Fibroblast of skin of abdomen (primary cell): ENCODE data around the gene PPP1R16B.

Source experiments
- DNase-seq: peaks from one replicate; pipeline ENCODE4 v3.0.0-alpha.2; 2013

The PPP1R16B gene

DNA sequence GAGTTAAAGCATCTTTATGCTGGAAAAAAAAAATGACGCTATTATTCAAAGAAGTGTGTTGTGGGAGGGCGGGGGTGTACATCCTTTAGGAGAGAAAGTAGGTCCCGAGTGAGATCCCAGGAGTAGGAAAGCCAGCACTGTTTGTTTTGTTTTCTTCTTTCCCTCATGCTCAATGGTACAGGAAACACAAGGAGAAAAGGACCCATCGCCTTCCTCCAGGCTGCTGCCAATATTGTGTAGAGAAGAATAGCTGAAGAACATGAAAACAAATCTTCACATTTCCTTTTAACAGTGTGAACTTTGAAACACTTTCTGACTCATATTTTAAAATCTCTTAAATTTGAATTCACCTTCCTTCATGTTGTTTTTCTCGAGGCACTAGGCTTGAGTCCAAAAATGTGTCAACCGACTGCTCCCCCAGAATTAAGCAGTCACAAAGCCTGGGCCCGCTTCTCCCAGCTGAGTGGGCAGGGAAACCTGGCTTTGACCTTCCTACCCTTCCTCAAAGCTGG, 22.3 kb downstream of the PPP1R16B start:
- no peak for DNase-seq

DNA sequence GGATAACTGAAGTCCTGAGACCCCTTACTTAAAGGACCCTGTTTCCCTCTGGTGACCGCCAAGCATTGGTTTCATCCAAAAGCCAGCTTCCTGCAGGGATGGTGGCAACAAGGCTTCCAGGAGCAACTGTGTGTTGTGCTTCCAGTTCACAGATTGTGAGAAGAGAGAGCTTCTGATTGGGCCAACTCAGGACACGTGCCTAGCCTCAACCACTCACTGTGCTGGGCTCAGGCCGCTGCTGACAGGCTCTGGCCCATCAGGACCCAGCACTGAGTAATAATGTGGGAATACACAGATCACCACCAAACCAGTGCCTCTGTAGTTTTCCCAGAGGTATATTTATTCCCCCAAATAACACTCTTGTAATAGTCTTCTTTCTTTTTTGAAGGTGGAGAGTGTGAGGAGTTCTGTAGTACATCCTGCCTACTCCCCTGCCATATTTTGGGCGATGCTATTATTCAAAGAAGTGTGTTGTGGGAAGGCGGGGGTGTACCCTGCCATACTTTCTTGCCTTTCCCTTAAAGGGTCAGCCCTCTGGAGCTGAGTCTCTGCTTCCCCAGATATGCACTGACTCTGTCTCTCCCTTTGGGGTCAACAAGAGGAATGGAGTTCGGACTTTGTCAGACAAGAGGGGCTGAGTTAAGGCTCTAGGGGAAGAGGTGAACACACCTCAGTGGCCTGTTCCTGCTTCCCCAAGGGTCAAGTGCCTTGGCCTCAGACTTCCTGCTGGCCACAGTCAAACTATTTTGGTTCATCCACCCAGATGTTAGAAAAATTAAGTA, 23.2 kb downstream of the PPP1R16B start:
- no peak for DNase-seq

GRCh38 chr20:38829296-38829875, 23.9 kb downstream of the PPP1R16B start:
- no peak for DNase-seq

GRCh38 chr20:38830356-38830755, 24.9 kb downstream of the PPP1R16B start:
- no peak for DNase-seq

GRCh38 chr20:38831049-38831691, 25.7 kb downstream of the PPP1R16B start:
- DNase-seq: no peak

DNA sequence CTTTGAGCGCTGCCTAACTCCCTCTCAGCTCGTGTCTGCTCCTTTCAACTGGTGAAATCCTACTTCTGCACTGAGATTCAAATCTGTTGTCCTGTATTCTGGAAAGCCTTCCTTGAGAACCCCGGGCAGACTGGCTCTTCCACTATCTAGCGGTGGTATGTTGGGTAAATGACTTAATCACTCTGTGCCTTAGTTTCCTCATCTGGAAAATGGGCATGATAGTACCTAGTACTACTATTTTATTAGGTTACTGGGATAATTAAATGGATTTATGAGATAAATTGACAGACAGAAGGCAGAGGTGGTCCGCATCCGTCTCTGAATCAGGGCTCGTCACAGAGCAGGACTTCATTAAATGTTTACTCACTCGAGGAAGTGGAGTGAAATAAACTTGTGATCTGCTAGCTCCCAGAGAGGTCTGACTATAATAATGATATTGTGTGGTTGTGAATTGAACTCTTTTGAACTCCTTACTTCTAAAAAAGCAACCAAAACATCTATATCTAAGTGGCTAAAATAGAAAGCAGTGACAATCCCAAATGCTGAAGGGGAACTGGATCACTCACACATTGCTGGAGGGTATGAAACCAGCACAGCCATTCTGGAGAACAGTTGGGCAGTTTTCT, 26.6 kb downstream of the PPP1R16B start:
- no peak for DNase-seq

DNA sequence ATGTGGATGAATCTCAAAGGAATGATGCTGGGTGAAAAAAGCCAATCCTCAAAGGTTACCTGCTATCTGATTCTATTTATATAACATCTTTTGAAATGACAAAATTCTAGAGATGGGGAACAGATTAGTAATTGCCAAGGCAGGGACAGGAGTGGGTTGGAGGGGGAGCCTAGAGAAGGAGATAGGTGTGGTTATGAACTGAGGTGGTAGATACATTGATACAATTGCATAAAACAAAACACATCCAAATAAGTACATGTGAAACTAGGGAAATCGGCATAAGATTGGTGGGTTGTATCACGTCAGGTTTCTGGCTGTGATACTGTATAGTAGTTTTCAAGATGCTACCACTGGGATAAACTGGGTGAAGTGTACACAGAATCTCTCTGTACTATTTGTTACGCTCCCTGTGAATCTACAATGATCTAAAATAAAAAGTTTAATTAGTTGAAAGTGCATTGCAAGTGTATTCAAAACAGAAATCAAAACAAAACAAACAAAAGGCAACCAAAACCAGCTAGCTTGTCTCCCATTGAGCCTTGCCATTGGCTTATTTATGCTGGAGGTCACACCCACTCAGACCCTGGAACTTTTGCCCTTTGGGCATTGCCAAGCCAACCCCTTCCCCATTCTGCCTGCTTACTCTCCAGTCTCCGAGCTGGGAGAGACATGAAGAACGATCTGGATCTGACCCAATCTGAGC, 27.8 kb downstream of the PPP1R16B start:
- no peak for DNase-seq

DNA sequence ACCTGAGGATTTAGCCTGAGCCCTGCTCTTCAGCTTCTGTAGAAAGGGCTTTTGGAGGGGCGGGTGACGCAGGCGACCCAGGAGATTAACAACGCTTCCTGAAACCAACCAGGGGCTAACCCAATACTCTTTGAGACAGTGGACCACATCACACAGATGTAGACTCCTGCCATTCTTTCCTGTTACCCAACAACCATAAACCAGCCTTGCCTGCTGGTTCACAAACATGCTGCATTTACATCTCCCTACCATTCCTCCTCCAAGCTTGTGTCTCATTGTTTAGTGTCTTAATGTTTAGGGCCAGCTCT, 28.3 kb downstream of the PPP1R16B start:
- DNase-seq: no peak

GRCh38 chr20:38834868-38835267, 29.4 kb downstream of the PPP1R16B start:
- DNase-seq: no peak

DNA sequence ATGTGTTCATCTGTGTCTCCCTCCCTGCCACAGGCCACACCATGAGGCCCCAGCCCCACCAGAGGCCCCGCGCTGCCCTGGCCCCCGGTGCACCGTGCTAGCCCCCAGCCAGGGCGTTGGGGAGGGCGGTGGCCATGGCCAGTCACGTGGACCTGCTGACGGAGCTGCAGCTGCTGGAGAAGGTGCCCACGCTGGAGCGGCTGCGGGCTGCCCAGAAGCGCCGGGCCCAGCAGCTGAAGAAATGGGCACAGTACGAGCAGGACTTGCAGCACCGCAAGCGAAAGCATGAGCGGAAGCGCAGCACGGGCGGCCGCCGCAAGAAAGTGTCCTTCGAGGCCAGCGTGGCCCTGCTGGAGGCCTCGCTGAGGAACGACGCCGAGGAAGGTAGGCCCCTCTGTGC, 30.3 kb downstream of the PPP1R16B start:
- no peak for DNase-seq

- no peak for DNase-seq
Measured at GRCh38 chr20:38836991-38837390, 31.5 kb downstream of the PPP1R16B start.

DNA sequence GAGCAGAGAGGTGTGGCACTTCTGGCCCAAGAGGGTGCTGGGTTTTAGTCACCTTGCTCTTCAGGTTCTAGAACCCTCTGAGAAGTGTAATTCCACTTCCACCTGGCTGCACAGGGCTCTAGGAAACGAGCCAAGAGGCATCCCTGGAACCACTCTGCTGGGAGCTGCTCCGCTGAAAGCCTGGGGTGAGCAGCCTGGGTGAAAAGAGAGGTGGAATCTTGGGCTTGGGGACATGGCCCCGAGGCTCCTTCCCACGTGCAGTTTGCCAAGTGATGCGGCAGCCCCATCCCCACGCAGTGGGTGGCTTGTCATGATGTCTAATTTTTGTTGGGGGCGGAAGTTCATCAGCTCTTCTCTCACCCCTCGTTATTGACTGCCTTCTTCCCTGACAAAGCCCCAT, 32.8 kb downstream of the PPP1R16B start:
- no peak for DNase-seq

DNA sequence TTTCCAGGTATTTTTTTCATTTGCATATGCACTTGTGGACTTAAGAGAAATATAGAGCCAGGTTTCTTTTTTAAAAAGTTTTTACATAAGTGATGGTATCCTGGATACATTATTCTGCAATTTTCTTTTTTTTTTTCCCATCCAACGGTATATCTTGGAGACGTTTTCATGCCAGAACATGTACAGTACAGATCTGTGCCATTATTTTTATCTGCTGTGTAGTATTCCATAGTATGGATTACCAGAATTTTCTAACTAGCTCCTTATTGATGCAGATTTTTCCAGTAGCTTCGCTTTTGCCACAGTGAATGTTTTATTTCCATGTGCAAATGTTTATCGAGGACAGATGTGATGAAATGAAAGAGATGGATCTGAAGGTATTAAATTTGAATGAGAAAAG, 34.1 kb downstream of the PPP1R16B start:
- no peak for DNase-seq

DNA sequence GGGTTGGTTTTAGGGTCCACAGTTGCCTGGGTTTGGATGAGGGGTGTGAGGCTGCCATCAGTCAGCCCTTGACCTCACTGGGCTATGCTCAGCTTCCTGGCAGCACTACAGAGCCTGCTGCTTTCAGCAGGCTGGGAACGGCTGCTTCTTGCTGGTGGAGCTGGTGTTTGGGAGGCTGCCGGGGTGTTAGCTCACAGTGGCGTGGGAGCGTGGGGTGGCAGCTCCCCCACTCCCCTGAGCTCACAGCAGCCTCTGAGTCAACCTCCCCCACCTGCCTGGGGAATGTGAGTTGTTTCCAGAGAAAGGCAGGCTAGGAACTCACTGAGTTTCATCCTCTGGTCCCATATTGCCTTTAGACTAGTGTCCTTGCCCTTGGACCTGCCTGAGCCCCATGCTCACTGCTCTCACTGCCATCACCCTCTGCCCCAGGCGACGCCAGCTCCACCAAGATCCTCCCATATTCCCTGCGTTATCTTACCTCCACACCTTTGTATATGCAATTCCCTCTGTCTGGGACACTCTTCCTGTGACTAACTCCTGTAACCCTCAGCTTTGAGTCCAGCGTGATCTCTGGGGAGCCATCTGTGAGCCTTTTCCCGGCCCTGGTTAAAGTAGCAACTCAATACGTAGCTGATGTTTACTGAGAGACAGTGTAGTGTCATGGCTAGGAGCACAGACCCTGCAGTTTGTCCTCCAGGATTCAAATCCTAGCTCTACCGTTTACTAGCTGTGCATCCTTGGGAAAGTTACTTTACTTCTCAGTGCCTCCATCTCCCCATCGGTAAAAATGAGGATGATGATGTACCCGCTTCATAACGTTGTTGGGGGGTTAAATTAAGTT, 34.8 kb downstream of the PPP1R16B start:
- DNase-seq: no peak

DNA sequence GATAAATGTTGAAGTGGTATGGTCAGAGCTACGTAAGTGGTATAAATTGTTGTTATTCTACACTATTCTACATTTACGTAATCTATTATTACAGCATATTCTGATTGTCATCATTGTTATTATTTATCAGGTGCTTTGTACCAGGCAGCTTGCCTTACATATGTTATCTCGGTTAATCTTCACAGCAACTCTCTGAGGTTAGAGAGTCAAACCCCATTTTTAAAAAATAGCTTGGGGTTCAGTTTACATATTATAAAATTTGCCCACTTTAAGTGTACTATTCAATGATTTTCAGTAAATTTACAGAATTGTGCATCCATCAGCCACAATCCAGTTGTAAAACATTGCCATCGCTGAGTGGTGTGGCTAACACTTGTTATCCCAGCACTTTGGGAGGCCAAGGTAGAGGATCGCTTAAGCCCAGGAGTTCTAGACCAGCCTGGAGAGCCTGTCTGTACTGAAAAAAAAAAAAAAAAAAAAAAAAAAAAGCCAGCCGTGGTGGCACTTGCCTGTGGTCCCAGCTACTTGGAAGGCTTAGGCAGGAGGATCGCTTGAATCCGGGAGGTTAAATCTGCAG, 35.5 kb downstream of the PPP1R16B start:
- no peak for DNase-seq

DNA sequence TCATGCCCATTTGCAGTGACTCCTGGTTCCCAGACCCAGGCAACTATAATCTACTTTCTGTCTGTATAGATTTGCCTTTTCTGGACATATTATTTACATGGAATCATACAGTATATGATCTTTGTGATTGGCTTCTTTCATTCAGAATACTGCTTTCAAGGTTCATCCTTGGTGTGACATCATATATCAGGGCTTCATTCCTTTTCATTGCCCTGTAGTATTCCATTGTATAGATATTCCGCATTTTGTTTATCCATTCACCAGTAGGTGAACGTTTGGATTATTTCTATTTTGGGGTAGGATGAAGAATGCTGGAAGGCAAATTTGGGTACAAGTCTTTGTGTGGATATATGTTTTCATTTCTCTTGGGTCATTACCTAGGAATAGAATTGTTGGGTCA, 36.1 kb downstream of the PPP1R16B start:
- no peak for DNase-seq

- no peak for DNase-seq
Measured at GRCh38 chr20:38842026-38842425, 36.5 kb downstream of the PPP1R16B start.

GRCh38 chr20:38842558-38842981, 37.1 kb downstream of the PPP1R16B start:
- no peak for DNase-seq

GRCh38 chr20:38843346-38843745, 37.8 kb downstream of the PPP1R16B start:
- no peak for DNase-seq

GRCh38 chr20:38844963-38845362, 39.5 kb downstream of the PPP1R16B start:
- no peak for DNase-seq

- no peak for DNase-seq
Measured at GRCh38 chr20:38847840-38848239, 42.3 kb downstream of the PPP1R16B start.
